ENCODE data around the gene TUFM. TPM values are rescaled to one million over a fixed set of nuclear protein-coding genes. Genes with fewer than 3 reads are reported as not detected.
"Not testable (repeated sequence)": the region's sequence is repeated elsewhere in the genome, so short reads cannot be mapped to it uniquely, and the experiment has no call there.

The TUFM gene
- total RNA-seq, 1 experiment from 2014 or later = 198 TPM

DNA sequence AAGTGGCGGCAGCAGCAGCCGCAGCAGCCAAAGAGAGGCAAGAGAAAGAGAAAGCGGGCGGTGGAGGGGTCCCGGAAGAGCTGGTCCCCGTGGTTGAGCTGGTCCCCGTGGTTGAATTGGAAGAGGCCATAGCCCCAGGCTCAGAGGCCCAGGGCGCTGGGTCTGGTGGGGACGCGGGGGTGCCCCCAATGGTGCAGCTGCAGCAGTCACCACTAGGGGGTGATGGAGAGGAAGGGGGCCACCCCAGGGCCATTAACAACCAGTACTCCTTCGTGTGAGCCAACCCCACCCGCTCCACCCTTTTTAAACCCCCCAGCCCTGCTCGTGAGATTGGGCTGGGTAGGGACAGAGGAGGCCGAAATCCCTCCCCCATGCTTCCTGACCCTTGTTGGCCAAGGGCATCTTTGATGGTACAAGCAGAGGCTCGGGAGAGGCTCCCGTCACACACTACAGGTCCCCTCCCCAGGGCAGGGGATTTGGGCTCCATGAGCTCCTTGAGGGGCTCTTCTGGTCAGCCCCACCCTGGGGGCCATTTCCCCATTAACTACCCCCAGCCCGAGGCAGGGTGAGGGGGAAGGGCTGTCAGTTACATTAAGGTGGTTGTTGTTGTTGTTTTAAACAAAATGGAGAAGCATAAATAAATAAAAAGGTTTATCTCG lies 27.5 kb upstream of the TUFM start:
- no peaks in the 10 kb centered on the region for H3K4me1 Mint-ChIP-seq (ENCODE audit: insufficient read depth, unreplicated experiment)
- no peak overlapping the region for H3K27ac Mint-ChIP-seq (ENCODE audit: low read depth, unreplicated experiment)
- BruUV-seq (replicated peaks) = no TSS peak
- no peaks in the 10 kb centered on the region for H3K9me3 Mint-ChIP-seq (ENCODE audit: unreplicated experiment)
- CTCF ChIA-PET = interaction anchor here (0.6 to 3.3 kb wide), 5 partner anchors 9 to 593 kb away, joined by 3 to 23 read pairs (median 5); no protein-coding TSS in a partner anchor
- DNase-seq (ENCODE audit: unreplicated experiment) = peak; percentile 30
- intact Hi-C loops (cut with micrococcal nuclease) = no loop called here
- TF ChIP-seq, protein P1, sequence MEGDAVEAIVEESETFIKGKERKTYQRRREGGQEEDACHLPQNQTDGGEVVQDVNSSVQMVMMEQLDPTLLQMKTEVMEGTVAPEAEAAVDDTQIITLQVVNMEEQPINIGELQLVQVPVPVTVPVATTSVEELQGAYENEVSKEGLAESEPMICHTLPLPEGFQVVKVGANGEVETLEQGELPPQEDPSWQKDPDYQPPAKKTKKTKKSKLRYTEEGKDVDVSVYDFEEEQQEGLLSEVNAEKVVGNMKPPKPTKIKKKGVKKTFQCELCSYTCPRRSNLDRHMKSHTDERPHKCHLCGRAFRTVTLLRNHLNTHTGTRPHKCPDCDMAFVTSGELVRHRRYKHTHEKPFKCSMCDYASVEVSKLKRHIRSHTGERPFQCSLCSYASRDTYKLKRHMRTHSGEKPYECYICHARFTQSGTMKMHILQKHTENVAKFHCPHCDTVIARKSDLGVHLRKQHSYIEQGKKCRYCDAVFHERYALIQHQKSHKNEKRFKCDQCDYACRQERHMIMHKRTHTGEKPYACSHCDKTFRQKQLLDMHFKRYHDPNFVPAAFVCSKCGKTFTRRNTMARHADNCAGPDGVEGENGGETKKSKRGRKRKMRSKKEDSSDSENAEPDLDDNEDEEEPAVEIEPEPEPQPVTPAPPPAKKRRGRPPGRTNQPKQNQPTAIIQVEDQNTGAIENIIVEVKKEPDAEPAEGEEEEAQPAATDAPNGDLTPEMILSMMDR (IDR thresholded peaks at IDR 0.05; ENCODE audit: unreplicated experiment) = peak; percentile 77
- H3K36me3 Mint-ChIP-seq (ENCODE audit: insufficient read depth, unreplicated experiment) = peaks cover 27% of the 10 kb centered on the region
- POLR2A ChIA-PET = interaction anchor here (1.2 kb wide), 1 partner anchor 51 kb away, joined by 3 read pairs; no protein-coding TSS in a partner anchor
- H3K27me3 Mint-ChIP-seq (ENCODE audit: insufficient read depth, unreplicated experiment) = no peaks in the 10 kb centered on the region
- no peak overlapping the region for H3K4me3 Mint-ChIP-seq (ENCODE audit: unreplicated experiment)

DNA sequence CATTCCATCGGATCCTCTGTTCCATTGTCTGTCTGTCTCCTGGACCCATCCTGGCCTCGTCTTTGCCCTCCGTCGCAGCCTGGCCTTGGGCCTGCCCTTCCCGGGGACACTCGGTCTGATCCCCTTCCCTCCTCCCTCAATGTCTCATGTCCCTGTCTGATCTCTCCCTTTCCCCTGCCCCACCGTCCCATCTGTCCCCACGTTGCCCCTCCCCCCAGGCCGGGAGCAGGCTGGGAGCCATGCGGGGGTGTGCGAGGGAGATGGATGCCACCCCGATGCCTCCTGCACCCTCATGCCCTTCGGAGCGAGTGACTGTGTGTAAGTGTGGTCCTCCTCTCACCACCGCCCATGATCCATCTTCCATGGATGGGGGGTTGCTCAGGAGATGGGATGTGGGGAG lies 26.8 kb upstream of the TUFM start:
- TF ChIP-seq, protein P1 (IDR thresholded peaks at IDR 0.05; ENCODE audit: unreplicated experiment) = no peak
- Mint-ChIP-seq H3K9me3 (ENCODE audit: unreplicated experiment) (no peaks in the 10 kb centered on the region), H3K27ac (ENCODE audit: low read depth, unreplicated experiment) (no peak overlapping the region), H3K27me3 (ENCODE audit: insufficient read depth, unreplicated experiment) (no peaks in the 10 kb centered on the region), H3K4me1 (ENCODE audit: insufficient read depth, unreplicated experiment) (no peaks in the 10 kb centered on the region), H3K4me3 (ENCODE audit: unreplicated experiment) (no peak overlapping the region), H3K36me3 (ENCODE audit: insufficient read depth, unreplicated experiment) (peaks cover 31% of the 10 kb centered on the region)
- ChIA-PET POLR2A (interaction anchor here (0.9 kb wide), 1 partner anchor 9 kb away, joined by 4 read pairs; the partner anchor contains the start of gene SH2B1), CTCF (interaction anchor here (0.6 to 3.3 kb wide), 4 partner anchors 8 to 73 kb away, joined by 3 to 23 read pairs (median 4); no protein-coding TSS in a partner anchor)
- intact Hi-C loops (cut with micrococcal nuclease) = no loop called here
- BruUV-seq (replicated peaks) = no TSS peak
- no peak for DNase-seq (ENCODE audit: unreplicated experiment)

DNA sequence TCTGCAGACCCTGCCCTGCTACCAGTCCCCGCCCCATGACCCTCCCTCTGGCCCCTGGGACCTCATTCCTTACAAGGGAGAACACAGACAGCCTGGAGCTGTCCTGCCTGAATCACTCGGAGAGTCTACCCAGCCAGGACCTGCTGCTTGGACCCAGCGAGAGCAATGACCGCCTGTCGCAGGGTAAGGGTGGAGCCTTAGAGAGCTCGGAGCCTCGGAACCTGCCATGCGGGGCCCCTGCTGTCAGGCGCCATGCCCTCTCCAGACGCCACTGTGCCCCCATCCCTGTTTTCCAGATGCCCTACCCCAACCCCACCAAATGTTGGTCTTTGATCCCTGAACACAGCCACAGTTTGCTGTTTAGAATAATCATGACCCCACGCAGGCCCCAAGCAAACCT lies 23.1 kb upstream of the TUFM start:
- CTCF ChIA-PET = no interaction called here
- POLR2A ChIA-PET = no interaction called here
- Mint-ChIP-seq H3K27me3 (ENCODE audit: insufficient read depth, unreplicated experiment) (no peaks in the 10 kb centered on the region), H3K4me3 (ENCODE audit: unreplicated experiment) (no peak overlapping the region), H3K36me3 (ENCODE audit: insufficient read depth, unreplicated experiment) (peaks cover 48% of the 10 kb centered on the region), H3K27ac (ENCODE audit: low read depth, unreplicated experiment) (no peak overlapping the region), H3K4me1 (ENCODE audit: insufficient read depth, unreplicated experiment) (peaks cover 13% of the 10 kb centered on the region), H3K9me3 (ENCODE audit: unreplicated experiment) (no peaks in the 10 kb centered on the region)
- TF ChIP-seq, protein P1 (IDR thresholded peaks at IDR 0.05; ENCODE audit: unreplicated experiment) = no peak
- intact Hi-C loops (cut with micrococcal nuclease) = no loop called here
- no peak for DNase-seq (ENCODE audit: unreplicated experiment)
- BruUV-seq (replicated peaks) = no TSS peak

DNA sequence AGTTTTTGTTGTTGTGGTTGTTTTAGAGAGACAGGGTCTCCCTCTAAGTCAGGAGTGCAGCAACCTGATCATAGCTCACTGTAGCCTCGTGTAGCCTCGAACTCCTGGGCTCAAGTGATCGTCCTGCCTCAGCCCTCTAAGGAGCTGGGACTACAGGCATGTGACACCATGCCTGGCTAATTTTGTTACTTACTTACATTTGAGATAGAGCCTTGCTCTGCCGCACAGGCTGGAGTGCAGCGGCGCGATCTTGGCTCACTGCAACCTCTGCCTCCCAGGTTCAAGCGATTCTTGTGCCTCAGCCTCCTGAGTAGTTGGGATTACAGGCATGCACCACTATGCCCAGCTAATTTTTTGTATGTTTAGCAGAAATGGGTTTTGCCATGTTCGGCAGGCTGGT lies 21.5 kb upstream of the TUFM start:
- Mint-ChIP-seq H3K36me3 (ENCODE audit: insufficient read depth, unreplicated experiment) (peaks cover 48% of the 10 kb centered on the region), H3K4me1 (ENCODE audit: insufficient read depth, unreplicated experiment) (peaks cover 14% of the 10 kb centered on the region)
- H3K27me3 Mint-ChIP-seq (ENCODE audit: insufficient read depth, unreplicated experiment); BruUV-seq (replicated peaks); intact Hi-C loops (cut with micrococcal nuclease); H3K4me3 Mint-ChIP-seq (ENCODE audit: unreplicated experiment); H3K27ac Mint-ChIP-seq (ENCODE audit: low read depth, unreplicated experiment); DNase-seq (ENCODE audit: unreplicated experiment); H3K9me3 Mint-ChIP-seq (ENCODE audit: unreplicated experiment): not testable (repeated sequence)
- ChIA-PET CTCF (interaction anchor here (0.8 kb wide), 1 partner anchor 77 kb away, joined by 4 read pairs; no protein-coding TSS in a partner anchor), POLR2A (interaction anchor here (1.1 kb wide), 1 partner anchor 21 kb away, joined by 3 read pairs; the partner anchor contains the start of gene TUFM)
